Tibial nerve (tissue), 3 donors: ENCODE measurements around the gene PACSIN1.

ENCODE experiments used
- CTCF ChIP-seq, 5 experiments: fragments of 200-600 bp in 3 of 5; fragments of 450-650 bp in 2 of 5; sonication (generic) in 3 of 5; IDR thresholded peaks; one replicate each; pipeline ENCODE4 v1.5.1; 2016 to 2019; ENCODE audit warnings: antibody characterized with exemption in 5 of 5, mild to moderate bottlenecking in 3 of 5, moderate library complexity in 2 of 5
- POLR2A ChIP-seq, 2 donors: fragments of 450-650 bp; IDR thresholded peaks; one replicate each; pipeline ENCODE4 v1.6.1; 2017; ENCODE audit warnings: antibody characterized with exemption in 2 of 2, mild to moderate bottlenecking in 2 of 2, moderate library complexity in 2 of 2

DNA sequence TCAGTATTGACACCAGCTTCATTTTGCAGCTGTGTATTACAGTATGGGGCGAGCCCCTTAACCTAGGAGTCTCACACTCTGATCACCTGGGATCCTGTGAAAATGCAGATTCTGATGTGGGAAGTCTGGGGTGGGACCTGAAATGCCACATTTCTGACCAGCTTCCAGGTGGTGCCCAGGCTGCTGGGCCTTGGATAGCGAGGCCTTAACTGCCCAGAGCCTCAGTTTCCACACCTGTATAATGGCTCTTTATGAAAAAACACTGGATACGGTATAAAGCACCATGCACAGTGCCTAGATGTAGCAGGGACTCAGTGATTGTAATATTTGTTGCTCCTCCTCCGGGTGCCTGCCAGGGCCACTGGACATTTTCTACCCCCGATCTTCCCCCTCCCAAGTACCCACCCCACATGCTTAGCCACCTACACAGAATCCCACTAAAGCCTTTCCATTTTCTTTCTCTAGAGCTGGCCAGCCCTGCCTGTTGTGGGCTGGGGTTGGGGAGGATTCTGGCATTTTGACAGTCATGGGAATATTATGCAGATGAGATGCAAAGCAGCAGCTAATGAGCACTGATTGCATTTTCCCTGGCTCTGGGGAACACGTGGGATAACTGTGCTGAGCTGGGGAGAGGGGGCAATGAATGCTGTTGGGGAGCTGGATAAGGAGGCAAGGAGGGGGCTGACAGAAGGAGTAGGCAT, 45.5 kb downstream of the PACSIN1 start:
- no peak for TF ChIP-seq CTCF (IDR thresholded peaks at IDR 0.05)
- TF ChIP-seq POLR2A (IDR thresholded peaks at IDR 0.05), result no peak
